Keratinocyte (primary cell): ENCODE results near the gene CACNB4. TPM values are rescaled to one million over a fixed set of nuclear protein-coding genes. Genes with fewer than 3 reads are reported as not detected.

Source experiments
- DNase-seq: peaks from one replicate; pipeline ENCODE4 v3.0.0-alpha.2; 2011; ENCODE audit warnings: low read depth, missing footprints, low spot score
- FAIRE-seq: peaks from 2 replicates; lab custom pipeline; 2011; peaks lifted over from hg19 to GRCh38; lab: Jason Lieb, UNC
- H2AFZ ChIP-seq: 2 replicates; pipeline ENCODE4 v1.6.0; 2012; ENCODE audit warnings: low read length, control low read depth, inconsistent platforms; ENCODE audit not compliant: control insufficient read depth
- H3K27ac ChIP-seq: 2 replicates; pipeline ENCODE4 v1.5.1; 2011; ENCODE audit warnings: low read length; ENCODE audit not compliant: control insufficient read depth, insufficient read depth
- H3K27me3 ChIP-seq: 3 replicates; pipeline ENCODE4 v1.6.0; 2011; ENCODE audit warnings: low read length; ENCODE audit not compliant: control insufficient read depth, insufficient read depth; ENCODE audit errors: extremely low read depth
- H3K36me3 ChIP-seq, 2 experiments: 2 replicates in 1 of 2; 3 replicates in 1 of 2; pipeline ENCODE4 v1.5.1; 2011; ENCODE audit warnings: low read length in 2 of 2, mild to moderate bottlenecking in 1 of 2; ENCODE audit not compliant: control insufficient read depth in 2 of 2, insufficient read depth in 2 of 2; ENCODE audit errors: extremely low read depth in 1 of 2
- H3K4me1 ChIP-seq: 3 replicates; pipeline ENCODE4 v1.5.1; 2011; ENCODE audit warnings: low read length; ENCODE audit not compliant: control insufficient read depth, insufficient read depth; ENCODE audit errors: extremely low read depth
- H3K4me2 ChIP-seq: 3 replicates; pipeline ENCODE4 v1.6.0; 2011; ENCODE audit warnings: low read depth, low read length; ENCODE audit not compliant: control insufficient read depth, insufficient read depth; ENCODE audit errors: extremely low read depth
- H3K4me3 ChIP-seq, 3 experiments: fragments of 200-600 bp in 1 of 3; sonication (generic) in 1 of 3; 2 replicates in 2 of 3; 3 replicates in 1 of 3; pipeline ENCODE4 v1.5.1; 2011 to 2016; ENCODE audit warnings: low read length in 3 of 3, mild to moderate bottlenecking in 3 of 3, control low read depth in 2 of 3, inconsistent platforms in 1 of 3, low read depth in 1 of 3, mixed read lengths in 1 of 3, mixed run types in 1 of 3, moderate library complexity in 1 of 3; ENCODE audit not compliant: control insufficient read depth in 2 of 3, insufficient read depth in 2 of 3; ENCODE audit errors: extremely low read depth in 1 of 3
- H3K79me2 ChIP-seq: 2 replicates; pipeline ENCODE4 v1.6.0; 2012; ENCODE audit warnings: low read length; ENCODE audit not compliant: control insufficient read depth, insufficient read depth
- H3K9ac ChIP-seq: 3 replicates; pipeline ENCODE4 v1.6.0; 2011; ENCODE audit warnings: low read length; ENCODE audit not compliant: control insufficient read depth, insufficient read depth; ENCODE audit errors: extremely low read depth
- H3K9me1 ChIP-seq: 3 replicates; pipeline ENCODE4 v1.6.0; 2011; ENCODE audit warnings: low read length; ENCODE audit not compliant: control insufficient read depth, insufficient read depth; ENCODE audit errors: extremely low read depth
- H3K9me3 ChIP-seq: 2 replicates; pipeline ENCODE4 v1.5.1; 2012; ENCODE audit warnings: low read depth, low read length; ENCODE audit not compliant: control insufficient read depth
- H4K20me1 ChIP-seq: 3 replicates; pipeline ENCODE4 v1.6.0; 2011; ENCODE audit warnings: low read length; ENCODE audit not compliant: control insufficient read depth, insufficient read depth; ENCODE audit errors: extremely low read depth
- EZH2 ChIP-seq: IDR thresholded peaks from one replicate; pipeline ENCODE4 v1.6.1; 2012; ENCODE audit warnings: inconsistent platforms, mild to moderate bottlenecking, low read length, moderate library complexity
- dilution Hi-C: fragments of 300-500 bp; cut with MboI; formaldehyde crosslinking; loops from one replicate; pipeline ENCODE4 v1.7.0; 2020; ENCODE audit warnings: low sequenced_read_pairs; ENCODE audit not compliant: extremely low pct_ligation_motif_present
- polyA plus RNA-seq, 5 experiments: library from polyadenylated mRNA; depleted of rRNA in 3 of 5; stranded (reverse) in 3 of 5; stranded (forward) in 1 of 5; unstranded in 1 of 5; fragments of >200 nt; gene quantifications; 1 replicate in 1 of 5; 2 replicates in 3 of 5; 3 replicates in 1 of 5; pipeline versions ENCODE4 v1.2.1 to v1.2.3, GENCODE V29; 2011 to 2012; ENCODE audit warnings: missing spikeins in 2 of 5, low read depth in 1 of 5, low replicate concordance in 1 of 5
- TF ChIP-seq, protein P1 (sequence below), 3 experiments: IDR thresholded peaks in 1 of 3; conservative IDR thresholded peaks in 1 of 3; optimal IDR thresholded peaks in 1 of 3; 2 replicates in 2 of 3; 3 replicates in 1 of 3; pipeline versions ENCODE3 to v1.5.1; 2011; ENCODE audit warnings: low read length in 3 of 3, mild to moderate bottlenecking in 3 of 3, moderate library complexity in 2 of 3, control low read depth in 1 of 3, inconsistent platforms in 1 of 3; ENCODE audit not compliant: insufficient read depth in 2 of 3; ENCODE audit errors: extremely low read depth in 1 of 3

CACNB4 gene
- polyA plus RNA-seq, 1 donor (not counting 4 experiments of a cell fraction or from before 2014, with no cell fraction given), result 0.30 TPM

DNA sequence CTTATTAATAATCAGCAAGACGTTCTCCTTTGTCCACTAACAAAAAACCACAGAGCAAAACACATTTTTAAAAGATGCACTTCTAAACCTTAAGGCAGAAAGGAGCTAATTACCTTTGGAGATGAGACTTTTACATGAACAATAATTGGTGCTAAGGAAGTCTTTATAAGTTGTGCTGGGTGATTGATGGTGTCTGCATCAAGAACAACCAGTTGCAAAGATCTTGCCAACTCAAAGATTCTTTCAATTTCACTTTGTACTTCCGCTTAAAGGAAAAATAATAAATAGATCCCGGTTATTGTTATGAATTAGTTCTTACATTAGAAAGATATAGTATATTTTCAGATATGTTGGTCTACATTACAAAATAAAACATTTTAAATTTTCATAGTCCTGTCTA is 243.7 kb downstream of the CACNB4 start:
- no peak overlapping the region for H3K9ac ChIP-seq
- no peaks in the 10 kb centered on the region for H3K9me1 ChIP-seq
- H3K36me3 ChIP-seq, result no peaks in the 10 kb centered on the region
- H3K4me3 ChIP-seq, result no peak overlapping the region
- dilution Hi-C loops, result no loop called here
- H3K4me1 ChIP-seq, result no peaks in the 10 kb centered on the region
- H3K9me3 ChIP-seq, result no peaks in the 10 kb centered on the region
- no peaks in the 10 kb centered on the region for H4K20me1 ChIP-seq
- no peak for TF ChIP-seq EZH2
- TF ChIP-seq, protein P1, sequence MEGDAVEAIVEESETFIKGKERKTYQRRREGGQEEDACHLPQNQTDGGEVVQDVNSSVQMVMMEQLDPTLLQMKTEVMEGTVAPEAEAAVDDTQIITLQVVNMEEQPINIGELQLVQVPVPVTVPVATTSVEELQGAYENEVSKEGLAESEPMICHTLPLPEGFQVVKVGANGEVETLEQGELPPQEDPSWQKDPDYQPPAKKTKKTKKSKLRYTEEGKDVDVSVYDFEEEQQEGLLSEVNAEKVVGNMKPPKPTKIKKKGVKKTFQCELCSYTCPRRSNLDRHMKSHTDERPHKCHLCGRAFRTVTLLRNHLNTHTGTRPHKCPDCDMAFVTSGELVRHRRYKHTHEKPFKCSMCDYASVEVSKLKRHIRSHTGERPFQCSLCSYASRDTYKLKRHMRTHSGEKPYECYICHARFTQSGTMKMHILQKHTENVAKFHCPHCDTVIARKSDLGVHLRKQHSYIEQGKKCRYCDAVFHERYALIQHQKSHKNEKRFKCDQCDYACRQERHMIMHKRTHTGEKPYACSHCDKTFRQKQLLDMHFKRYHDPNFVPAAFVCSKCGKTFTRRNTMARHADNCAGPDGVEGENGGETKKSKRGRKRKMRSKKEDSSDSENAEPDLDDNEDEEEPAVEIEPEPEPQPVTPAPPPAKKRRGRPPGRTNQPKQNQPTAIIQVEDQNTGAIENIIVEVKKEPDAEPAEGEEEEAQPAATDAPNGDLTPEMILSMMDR (optimal IDR thresholded peaks at IDR 0.05 in 1 of 3, IDR thresholded peaks at IDR 0.05 in 1 of 3, conservative IDR thresholded peaks at IDR 0.05 in 1 of 3; ENCODE audit: extremely low read depth in 1 of 3, insufficient read depth in 2 of 3, low read length in 3 of 3), result no peak
- no peak overlapping the region for H2AFZ ChIP-seq
- H3K79me2 ChIP-seq, result no peaks in the 10 kb centered on the region
- H3K27me3 ChIP-seq, result no peaks in the 10 kb centered on the region
- H3K27ac ChIP-seq, result no peak overlapping the region
- DNase-seq (no peak), FAIRE-seq (no peak)
- H3K4me2 ChIP-seq, result no peak overlapping the region

DNA sequence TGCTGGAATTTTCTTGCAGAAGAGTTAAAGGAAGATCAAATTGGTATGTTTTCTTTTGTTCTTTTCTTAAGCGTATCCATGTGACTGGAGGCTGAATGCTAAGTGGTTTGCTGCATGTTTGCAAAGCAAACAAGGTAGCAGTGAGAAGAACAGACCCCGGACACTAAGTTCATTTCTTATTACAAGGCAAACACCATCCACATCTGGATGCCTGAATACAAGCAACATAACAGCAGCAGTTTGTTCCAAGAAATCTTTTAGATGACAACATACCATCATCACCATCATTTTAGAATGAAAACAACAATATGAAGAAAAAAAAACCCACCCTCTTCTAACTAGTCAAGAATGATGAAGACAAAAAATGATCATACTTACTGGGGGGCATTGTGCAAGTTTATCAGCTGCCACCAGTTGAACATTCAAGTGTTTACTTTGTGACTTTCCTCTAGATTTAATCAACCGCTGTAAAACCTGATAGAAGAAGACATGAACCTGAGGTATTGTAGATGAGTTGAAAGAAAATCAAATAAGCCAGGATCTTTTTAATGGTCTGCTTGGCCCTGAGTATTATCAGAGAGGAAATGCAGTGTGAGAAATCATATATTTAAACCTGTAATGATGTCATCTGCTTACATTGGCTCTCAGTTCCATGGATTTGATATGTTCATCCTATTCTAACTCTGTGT is 245.6 kb downstream of the CACNB4 start:
- H4K20me1 ChIP-seq, result no peaks in the 10 kb centered on the region
- FAIRE-seq (no peak), DNase-seq (no peak)
- no peaks in the 10 kb centered on the region for H3K9me1 ChIP-seq
- no peaks in the 10 kb centered on the region for H3K9me3 ChIP-seq
- no peaks in the 10 kb centered on the region for H3K27me3 ChIP-seq
- H3K36me3 ChIP-seq, result no peaks in the 10 kb centered on the region
- H3K4me3 ChIP-seq, result no peak overlapping the region
- no peaks in the 10 kb centered on the region for H3K79me2 ChIP-seq
- H3K4me2 ChIP-seq, result no peak overlapping the region
- H3K4me1 ChIP-seq, result no peaks in the 10 kb centered on the region
- TF ChIP-seq, protein P1 (optimal IDR thresholded peaks at IDR 0.05 in 1 of 3, IDR thresholded peaks at IDR 0.05 in 1 of 3, conservative IDR thresholded peaks at IDR 0.05 in 1 of 3; ENCODE audit: extremely low read depth in 1 of 3, insufficient read depth in 2 of 3, low read length in 3 of 3), result no peak
- no peak for TF ChIP-seq EZH2
- dilution Hi-C loops, result no loop called here
- no peak overlapping the region for H3K9ac ChIP-seq
- no peak overlapping the region for H2AFZ ChIP-seq
- H3K27ac ChIP-seq, result no peak overlapping the region
